Fibroblast of lung (primary cell): Measurements from ENCODE around the gene B3GALT2. TPM values are rescaled to one million over a fixed set of nuclear protein-coding genes. Genes with fewer than 3 reads are reported as not detected.

Source experiments
- DNase-seq, 2 donors: peaks; one replicate each; pipeline versions ENCODE4 v3.0.0 to v3.0.0-alpha.2; 2010; ENCODE audit warnings: low read depth in 2 of 2
- H2AFZ ChIP-seq: 2 replicates; pipeline ENCODE4 v1.5.1; 2012; ENCODE audit warnings: low read length, control low read depth, inconsistent platforms
- H3K27ac ChIP-seq: 2 replicates; pipeline ENCODE4 v1.5.1; 2011; ENCODE audit warnings: low read length, control low read depth; ENCODE audit not compliant: insufficient read depth
- H3K27me3 ChIP-seq: 2 replicates; pipeline ENCODE4 v1.5.1; 2011; ENCODE audit warnings: mild to moderate bottlenecking, low read length; ENCODE audit not compliant: control insufficient read depth, insufficient read depth
- H3K36me3 ChIP-seq: 2 replicates; pipeline ENCODE4 v1.5.1; 2011; ENCODE audit warnings: low read length; ENCODE audit not compliant: control insufficient read depth, insufficient read depth
- H3K4me1 ChIP-seq: 2 replicates; pipeline ENCODE4 v1.5.1; 2011; ENCODE audit warnings: low read length; ENCODE audit not compliant: control insufficient read depth, insufficient read depth; ENCODE audit errors: extremely low read depth
- H3K4me2 ChIP-seq: 2 replicates; pipeline ENCODE4 v1.5.1; 2011; ENCODE audit warnings: low read length, control low read depth; ENCODE audit not compliant: insufficient read depth; ENCODE audit errors: extremely low read depth
- H3K4me3 ChIP-seq, 4 experiments: fragments of 200-600 bp in 1 of 4; sonication (generic) in 1 of 4; replicated peaks in 1 of 4; 2 replicates each; pipeline ENCODE4 v1.5.1; 2011 to 2016; ENCODE audit warnings: low read length in 4 of 4, low read depth in 3 of 4, mild to moderate bottlenecking in 3 of 4, control low read depth in 2 of 4, inconsistent platforms in 1 of 4, mixed read lengths in 1 of 4; ENCODE audit not compliant: insufficient read depth in 1 of 4; ENCODE audit errors: control extremely low read depth in 1 of 4
- H3K79me2 ChIP-seq: 2 replicates; pipeline ENCODE4 v1.5.1; 2012; ENCODE audit warnings: mild to moderate bottlenecking, low read length, inconsistent platforms; ENCODE audit not compliant: control insufficient read depth, insufficient read depth
- H3K9ac ChIP-seq: 2 replicates; pipeline ENCODE4 v1.5.1; 2011; ENCODE audit warnings: mild to moderate bottlenecking, low read length, control low read depth; ENCODE audit not compliant: insufficient read depth
- H3K9me3 ChIP-seq: 2 replicates; pipeline ENCODE4 v1.5.1; 2012; ENCODE audit warnings: low read depth, low read length; ENCODE audit not compliant: control insufficient read depth, insufficient read depth
- H4K20me1 ChIP-seq: 2 replicates; pipeline ENCODE4 v1.5.1; 2011; ENCODE audit warnings: low read length; ENCODE audit not compliant: control insufficient read depth, insufficient read depth; ENCODE audit errors: extremely low read depth
- EZH2 ChIP-seq: IDR thresholded peaks from 2 replicates; pipeline ENCODE4 v1.5.1; 2012; ENCODE audit warnings: low read length, control low read depth, mild to moderate bottlenecking; ENCODE audit errors: missing control alignments
- polyA plus RNA-seq, 2 donors: library from polyadenylated mRNA; depleted of rRNA in 1 of 2; stranded (reverse) in 1 of 2; unstranded in 1 of 2; fragments of >200 nt; gene quantifications; 2 replicates each; pipeline ENCODE4 v1.2.1, GENCODE V29; 2011 to 2012; ENCODE audit warnings: missing spikeins in 1 of 2
- total RNA-seq: library from RNA; depleted of rRNA; stranded (reverse); fragments of >200 nt; gene quantifications from 2 replicates; pipeline ENCODE4 v1.2.1, GENCODE V29; 2014
- TF ChIP-seq, protein P1 (sequence below), 2 donors: IDR thresholded peaks in 1 of 2; conservative IDR thresholded peaks in 1 of 2; 1 replicate in 1 of 2; 2 replicates in 1 of 2; pipeline ENCODE4 v1.5.1; 2011 to 2012; ENCODE audit warnings: low read length in 2 of 2, control low read depth in 1 of 2, inconsistent platforms in 1 of 2, low read depth in 1 of 2, mild to moderate bottlenecking in 1 of 2

Gene B3GALT2
- total and polyA plus RNA-seq, 2 donors (not counting 1 experiment from before 2014, with no cell fraction given): 1.3 to 46.2 TPM

DNA sequence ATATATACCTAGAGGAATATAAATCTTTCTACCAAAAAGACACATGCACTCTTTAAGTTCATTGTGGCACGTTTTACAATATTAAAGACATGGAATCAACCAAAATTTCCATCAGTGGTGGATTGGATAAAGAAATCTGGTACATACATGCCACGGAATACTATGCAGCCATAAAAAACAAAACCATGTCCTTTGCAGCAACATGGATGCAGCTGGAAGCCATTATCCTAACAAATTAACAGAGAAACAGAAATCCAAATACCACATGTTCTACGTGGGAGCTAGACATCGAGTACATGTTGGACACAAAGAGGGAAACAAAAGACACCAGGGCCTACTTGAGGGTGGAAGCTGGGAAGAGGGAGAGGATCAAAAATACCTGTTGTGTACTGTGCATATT lies 33.0 kb upstream of the B3GALT2 start:
- Histone ChIP-seq H3K4me2 (no peak overlapping the region), H2AFZ (no peak overlapping the region), H3K27me3 (no peaks in the 10 kb centered on the region), H3K36me3 (no peaks in the 10 kb centered on the region), H3K4me1 (no peaks in the 10 kb centered on the region), H3K9me3 (no peaks in the 10 kb centered on the region), H3K79me2 (no peaks in the 10 kb centered on the region), H3K27ac (no peak overlapping the region), H3K9ac (no peak overlapping the region), H4K20me1 (no peaks in the 10 kb centered on the region), H3K4me3 (no peak overlapping the region)
- no peak for TF ChIP-seq EZH2
- TF ChIP-seq, protein P1, sequence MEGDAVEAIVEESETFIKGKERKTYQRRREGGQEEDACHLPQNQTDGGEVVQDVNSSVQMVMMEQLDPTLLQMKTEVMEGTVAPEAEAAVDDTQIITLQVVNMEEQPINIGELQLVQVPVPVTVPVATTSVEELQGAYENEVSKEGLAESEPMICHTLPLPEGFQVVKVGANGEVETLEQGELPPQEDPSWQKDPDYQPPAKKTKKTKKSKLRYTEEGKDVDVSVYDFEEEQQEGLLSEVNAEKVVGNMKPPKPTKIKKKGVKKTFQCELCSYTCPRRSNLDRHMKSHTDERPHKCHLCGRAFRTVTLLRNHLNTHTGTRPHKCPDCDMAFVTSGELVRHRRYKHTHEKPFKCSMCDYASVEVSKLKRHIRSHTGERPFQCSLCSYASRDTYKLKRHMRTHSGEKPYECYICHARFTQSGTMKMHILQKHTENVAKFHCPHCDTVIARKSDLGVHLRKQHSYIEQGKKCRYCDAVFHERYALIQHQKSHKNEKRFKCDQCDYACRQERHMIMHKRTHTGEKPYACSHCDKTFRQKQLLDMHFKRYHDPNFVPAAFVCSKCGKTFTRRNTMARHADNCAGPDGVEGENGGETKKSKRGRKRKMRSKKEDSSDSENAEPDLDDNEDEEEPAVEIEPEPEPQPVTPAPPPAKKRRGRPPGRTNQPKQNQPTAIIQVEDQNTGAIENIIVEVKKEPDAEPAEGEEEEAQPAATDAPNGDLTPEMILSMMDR (conservative IDR thresholded peaks at IDR 0.05 in 1 of 2, IDR thresholded peaks at IDR 0.05 in 1 of 2; ENCODE audit: low read depth in 1 of 2, low read length in 2 of 2): no peak
- no peak for DNase-seq

DNA sequence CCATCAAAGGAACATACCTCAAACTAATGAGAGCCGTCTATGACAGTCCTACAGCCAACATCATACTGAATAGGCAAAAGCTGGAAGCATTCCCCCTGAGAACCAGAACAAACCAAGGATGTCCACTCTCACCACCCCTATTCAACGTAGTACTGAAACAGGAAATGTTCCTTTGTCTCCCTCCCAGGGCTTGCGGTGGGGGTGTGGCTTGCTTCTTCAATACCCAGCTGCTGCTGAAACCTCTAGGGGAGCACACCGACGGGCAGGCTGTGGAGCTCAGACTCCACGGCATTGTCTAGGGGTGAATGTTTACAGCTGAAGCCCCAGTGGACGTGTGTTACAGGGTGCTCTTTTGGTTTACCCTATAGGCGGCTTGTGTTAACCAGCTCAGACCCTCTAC lies 30.5 kb upstream of the B3GALT2 start:
- Histone ChIP-seq H3K36me3 (peaks cover 2% of the 10 kb centered on the region), H4K20me1 (no peaks in the 10 kb centered on the region), H3K9me3 (no peaks in the 10 kb centered on the region), H3K27ac (no peak overlapping the region), H2AFZ (no peak overlapping the region), H3K4me2 (no peak overlapping the region), H3K9ac (no peak overlapping the region), H3K4me1 (no peaks in the 10 kb centered on the region), H3K27me3 (no peaks in the 10 kb centered on the region), H3K79me2 (no peaks in the 10 kb centered on the region), H3K4me3 (no peak overlapping the region)
- no peak for DNase-seq
- TF ChIP-seq, protein P1 (conservative IDR thresholded peaks at IDR 0.05 in 1 of 2, IDR thresholded peaks at IDR 0.05 in 1 of 2; ENCODE audit: low read depth in 1 of 2, low read length in 2 of 2): no peak

DNA sequence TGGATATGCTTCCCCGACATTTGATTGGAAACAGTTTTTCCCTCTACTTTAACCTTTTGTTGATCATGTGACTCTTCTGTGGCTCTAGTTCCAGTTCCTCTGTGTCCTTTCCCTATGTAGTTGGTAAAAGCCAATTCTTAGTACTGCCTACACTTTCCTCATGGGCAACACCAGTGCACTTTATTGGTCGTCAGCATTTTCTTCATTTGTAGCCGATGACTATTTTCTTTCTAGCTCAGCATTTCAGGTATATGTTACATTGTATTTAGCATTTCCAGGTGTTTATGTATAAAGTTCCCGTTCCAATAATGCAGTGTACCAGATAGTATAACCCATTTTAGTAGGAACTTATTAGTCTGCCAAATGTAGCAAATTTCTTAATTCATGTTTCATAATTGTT lies 27.6 kb upstream of the B3GALT2 start:
- Histone ChIP-seq H3K4me3 (no peak overlapping the region), H3K9ac (no peak overlapping the region), H3K27ac (no peak overlapping the region), H3K27me3 (no peaks in the 10 kb centered on the region), H3K36me3 (peaks cover 2% of the 10 kb centered on the region), H3K79me2 (no peaks in the 10 kb centered on the region), H3K9me3 (no peaks in the 10 kb centered on the region), H2AFZ (no peak overlapping the region), H4K20me1 (no peaks in the 10 kb centered on the region), H3K4me2 (no peak overlapping the region), H3K4me1 (no peaks in the 10 kb centered on the region)
- no peak for DNase-seq
- no peak for TF ChIP-seq EZH2
- TF ChIP-seq, protein P1 (conservative IDR thresholded peaks at IDR 0.05 in 1 of 2, IDR thresholded peaks at IDR 0.05 in 1 of 2; ENCODE audit: low read depth in 1 of 2, low read length in 2 of 2): no peak
